HG02884 (cell line): ENCODE measurements around the gene SH2B3.
A peak's percentile ranks its signal among the peaks of the same experiment; 100 is the strongest.
"Not testable (repeated sequence)": the region's sequence is repeated elsewhere in the genome, so short reads cannot be mapped to it uniquely, and the experiment has no call there.

Experiments used
- ATAC-seq: cut with Tn5 transposase; IDR thresholded peaks from one replicate; pipeline ENCODE4 v1.9.1; 2021; ENCODE audit warnings: mild to moderate bottlenecking, moderate library complexity; ENCODE audit not compliant: unreplicated experiment

Gene SH2B3

DNA sequence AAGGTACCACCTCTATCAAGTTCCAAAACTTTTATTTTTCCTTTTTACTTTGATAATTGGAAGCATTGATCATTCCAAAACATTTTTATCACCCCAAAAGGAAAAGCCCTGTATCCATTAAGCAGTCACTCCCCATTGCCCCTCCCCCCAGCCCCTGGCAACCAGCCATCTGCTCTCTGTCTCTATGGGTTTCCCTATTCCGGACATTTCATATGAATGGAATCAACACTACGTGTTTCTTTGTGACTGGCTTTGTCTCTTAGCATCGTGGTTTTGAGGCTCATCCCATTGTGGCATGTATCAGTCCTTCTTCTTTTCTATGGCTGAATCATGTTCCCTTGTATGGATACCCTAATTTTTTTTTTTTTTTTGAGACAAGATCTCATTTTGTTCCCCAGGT lies 18.8 kb upstream of the SH2B3 start:
- no peak for ATAC-seq

- no peak for ATAC-seq
These were observed 17.9 kb upstream of the SH2B3 start for GRCh38 chr12:111387747-111388323.

- ATAC-seq = no peak
These were observed 16.1 kb upstream of the SH2B3 start for GRCh38 chr12:111389635-111390034.

GRCh38 chr12:111390910-111391309 lies 14.8 kb upstream of the SH2B3 start:
- no peak for ATAC-seq

GRCh38 chr12:111393700-111394300 lies 11.9 kb upstream of the SH2B3 start:
- no peak for ATAC-seq

DNA sequence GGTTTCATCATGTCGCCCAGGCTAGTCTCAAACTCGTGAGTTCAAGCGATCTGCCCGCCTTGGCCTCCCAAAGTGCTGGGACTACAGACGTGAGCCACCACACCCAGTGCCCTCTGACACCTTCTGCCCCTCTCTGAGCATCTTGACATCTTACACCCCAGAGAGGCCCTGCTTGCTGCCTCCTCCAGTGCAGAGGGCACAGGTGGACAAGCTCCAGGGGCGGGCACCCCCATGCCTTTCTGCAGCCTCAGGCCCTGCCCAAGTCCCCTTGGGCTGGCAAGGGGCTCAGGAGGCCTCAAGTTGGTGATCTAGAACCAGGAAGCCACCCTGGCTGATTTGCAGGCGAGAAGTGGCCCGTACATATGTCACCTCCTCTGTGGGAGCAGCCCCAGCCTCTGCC lies 11.2 kb upstream of the SH2B3 start:
- no peak for ATAC-seq

DNA sequence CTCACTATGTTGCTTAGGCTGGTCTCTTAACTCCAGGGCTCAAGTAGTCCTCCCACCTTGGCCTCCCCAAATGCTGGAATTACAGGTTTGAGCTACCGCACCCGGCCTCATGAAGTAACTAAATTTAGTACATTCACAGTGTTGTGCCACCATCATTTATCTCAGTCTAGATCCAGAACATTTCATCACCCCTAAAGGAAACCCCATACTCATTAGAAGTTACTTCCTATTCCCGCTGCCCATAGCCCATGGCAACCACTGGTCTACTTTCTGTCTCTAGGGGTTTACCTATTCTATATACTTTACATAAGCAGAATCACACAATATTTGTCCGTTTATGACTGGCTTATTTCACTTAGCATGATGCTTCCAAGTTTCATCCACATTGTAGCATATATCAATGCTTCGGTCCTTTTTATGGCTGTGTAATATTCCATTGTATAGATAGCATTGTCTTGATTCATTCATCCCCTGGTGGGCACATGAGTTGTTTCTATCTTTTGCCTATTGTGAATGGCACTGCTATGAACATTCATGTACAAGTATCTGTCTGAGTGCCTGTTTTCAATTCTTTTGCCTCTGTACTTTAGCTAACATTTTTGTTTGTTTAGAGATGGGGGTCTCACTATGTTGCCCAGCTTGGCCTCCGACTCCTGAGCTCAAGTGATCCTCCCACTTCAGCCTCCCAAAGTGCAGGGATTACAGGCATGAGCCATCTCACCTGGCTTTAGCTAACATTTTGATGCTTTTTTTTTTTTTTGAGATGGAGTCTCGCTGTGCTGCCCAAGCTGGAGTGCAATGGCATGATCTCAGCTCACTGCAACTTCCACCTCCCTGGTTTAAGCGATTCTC lies 10.2 kb upstream of the SH2B3 start:
- ATAC-seq = no peak

DNA sequence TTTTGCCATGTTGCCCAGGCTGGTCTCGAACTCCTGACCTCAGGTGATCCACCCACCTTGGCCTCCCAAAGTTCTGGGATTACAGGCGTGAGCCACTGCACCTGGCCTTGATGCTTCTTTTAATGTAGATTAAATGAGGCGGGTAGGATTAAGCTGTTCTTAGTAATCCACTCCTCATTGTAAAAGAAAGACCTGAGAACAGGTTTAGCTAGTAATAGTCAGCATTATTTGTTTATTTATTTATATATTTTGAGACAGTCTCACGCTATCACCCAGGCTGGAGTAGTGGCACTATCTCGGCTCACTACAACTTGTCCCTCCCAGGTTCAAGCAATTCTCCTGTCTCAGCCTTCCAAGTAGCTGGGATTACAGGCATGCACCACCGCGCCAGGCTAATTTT lies 9.5 kb upstream of the SH2B3 start:
- not testable (repeated sequence) for ATAC-seq

DNA sequence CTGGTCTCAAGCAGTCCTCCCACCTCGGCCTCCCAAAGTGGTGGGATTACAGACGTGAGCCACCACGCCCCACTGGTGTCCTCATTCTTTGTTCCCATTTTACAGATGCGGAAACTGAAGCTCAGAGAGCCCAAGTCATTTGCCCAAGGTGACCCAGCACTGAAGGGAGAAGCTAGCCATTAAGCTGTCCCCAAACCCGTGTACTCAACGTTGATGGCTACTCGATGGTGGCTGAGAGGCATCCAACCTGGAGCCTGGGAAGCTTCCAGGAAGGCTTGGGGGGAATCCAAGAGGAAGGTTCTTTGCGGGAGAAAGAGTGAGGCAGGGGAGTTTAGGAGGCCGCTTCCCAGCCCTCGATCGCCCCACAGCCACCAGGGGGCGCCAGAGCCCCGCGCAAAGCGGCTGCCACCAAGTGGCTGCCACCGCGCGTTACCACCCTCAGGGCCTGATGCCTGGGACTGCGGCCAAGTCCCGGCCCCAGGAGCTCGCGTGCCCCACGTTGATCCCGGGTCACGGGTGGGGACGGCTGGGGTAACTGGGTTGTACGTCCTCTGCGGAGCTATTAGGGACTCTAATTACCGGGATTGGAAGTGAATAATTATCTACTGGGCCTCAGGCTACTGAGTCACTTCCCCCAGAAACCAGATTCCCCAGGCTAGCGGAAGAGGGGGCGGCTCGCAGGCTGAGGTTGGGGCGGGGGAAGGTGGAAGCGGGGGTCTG lies 8.8 kb upstream of the SH2B3 start:
- ATAC-seq = no peak

DNA sequence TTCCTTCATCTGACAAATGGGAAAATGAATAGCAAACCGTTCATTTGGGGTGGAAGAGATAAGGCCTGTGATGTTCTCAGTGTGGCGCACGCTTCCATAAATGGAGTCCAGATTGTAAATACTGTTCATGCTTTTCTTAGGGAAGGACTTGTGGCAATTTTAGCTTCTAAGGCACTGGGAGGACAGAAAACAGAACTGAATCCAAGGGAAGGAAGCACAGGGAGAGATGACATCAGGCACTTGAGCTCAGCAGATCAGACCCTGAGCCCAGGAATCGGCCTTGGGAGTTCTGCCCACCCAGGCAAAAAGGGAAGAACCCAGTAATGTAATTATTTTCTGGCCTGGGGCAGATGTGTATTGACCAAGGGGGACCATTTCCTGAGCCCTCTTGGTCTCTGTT lies 7.2 kb upstream of the SH2B3 start:
- ATAC-seq = no peak

DNA sequence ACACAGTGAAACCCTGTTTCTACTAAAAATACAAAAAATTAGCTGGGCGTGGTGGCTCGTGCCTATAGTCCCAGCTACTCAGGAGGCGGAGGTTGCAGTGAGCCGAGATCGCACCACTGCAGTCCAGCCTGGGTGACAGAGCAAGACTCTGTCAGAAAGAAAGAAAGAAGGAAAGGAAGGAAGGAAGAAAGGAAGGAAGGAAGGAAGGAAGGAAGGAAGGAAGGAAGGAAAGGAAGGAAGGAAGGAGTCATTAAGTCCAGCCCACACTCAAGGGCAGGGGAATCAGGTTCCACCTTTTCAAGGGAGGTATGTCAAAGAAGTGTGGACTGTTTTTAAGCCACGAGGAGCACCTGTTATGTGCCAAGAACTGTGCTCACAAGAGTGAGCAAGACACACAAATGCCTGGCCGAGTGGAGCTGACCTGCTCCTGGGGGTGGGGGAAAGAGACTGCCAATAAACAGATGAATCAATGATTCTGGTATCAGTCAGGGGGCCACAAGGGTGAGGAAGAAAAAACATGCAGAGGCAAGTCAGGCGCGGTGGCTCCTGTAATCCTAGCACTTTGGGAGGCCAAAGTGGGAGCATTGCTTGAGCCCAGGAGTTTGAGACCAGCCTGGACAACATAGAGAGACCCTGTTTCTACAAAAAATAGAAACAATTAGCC lies 5.8 kb upstream of the SH2B3 start:
- ATAC-seq = not testable (repeated sequence)

DNA sequence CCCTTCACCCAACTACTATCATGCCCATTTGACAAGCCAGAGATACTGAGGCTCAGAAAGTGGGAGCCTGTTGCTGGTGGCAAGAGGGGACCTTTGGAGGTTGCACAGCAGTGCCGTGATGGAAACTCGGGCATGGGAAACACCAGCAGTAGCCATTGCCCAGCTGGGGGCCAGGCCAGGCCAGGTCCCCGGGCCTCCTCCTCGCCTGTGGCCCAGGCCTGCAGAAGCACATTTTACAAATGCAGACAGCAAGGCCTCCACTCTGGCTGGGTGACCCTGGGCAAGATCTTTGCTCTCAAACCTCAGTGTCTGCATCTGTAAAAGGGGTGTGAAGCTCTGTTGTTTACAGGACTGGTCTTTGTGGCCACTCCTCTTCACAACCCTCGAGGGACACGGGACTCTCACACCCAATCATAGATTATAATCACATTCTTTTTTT lies 4.5 kb upstream of the SH2B3 start:
- ATAC-seq = no peak

- ATAC-seq = not testable (repeated sequence)
These were observed 3.3 kb upstream of the SH2B3 start for GRCh38 chr12:111402490-111402824.

DNA sequence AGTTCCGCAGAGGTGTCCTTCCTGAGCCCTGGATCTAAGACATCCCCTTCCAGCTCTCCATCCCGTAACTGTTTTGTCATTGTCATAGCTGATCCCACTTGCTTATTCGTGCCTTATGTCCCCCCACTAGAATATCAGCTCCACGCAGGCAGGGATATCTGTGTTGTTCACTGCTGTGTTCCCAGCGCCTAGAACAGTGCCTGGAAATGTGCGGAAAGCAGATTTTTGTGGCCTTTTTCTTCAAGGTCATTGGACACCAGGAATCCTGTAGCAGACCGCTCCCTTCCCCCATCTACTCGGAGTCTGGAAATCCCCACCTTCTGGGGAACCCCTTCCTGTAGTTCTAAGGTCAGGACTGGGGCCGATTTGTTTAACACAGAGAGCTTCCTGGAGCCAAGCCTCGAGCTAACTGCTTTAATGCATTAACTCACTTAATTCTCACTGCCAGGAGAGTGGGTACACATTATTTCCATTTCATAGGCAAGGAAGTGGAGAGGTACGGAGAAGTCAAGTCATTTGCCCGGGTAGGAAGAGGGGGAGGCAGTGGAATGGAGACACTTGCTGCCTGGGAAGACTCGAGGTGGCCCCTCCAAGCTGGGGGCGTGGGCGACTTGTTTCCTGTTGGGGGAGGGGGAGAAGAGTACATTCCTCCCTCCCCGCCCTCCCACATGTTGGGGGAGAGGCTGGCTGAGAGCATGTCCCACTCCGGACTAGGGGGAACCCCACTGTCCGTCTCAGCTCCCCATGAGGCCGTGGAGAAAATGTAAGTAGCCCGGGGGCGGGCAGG lies 1.2 kb upstream of the SH2B3 start:
- ATAC-seq = no peak

DNA sequence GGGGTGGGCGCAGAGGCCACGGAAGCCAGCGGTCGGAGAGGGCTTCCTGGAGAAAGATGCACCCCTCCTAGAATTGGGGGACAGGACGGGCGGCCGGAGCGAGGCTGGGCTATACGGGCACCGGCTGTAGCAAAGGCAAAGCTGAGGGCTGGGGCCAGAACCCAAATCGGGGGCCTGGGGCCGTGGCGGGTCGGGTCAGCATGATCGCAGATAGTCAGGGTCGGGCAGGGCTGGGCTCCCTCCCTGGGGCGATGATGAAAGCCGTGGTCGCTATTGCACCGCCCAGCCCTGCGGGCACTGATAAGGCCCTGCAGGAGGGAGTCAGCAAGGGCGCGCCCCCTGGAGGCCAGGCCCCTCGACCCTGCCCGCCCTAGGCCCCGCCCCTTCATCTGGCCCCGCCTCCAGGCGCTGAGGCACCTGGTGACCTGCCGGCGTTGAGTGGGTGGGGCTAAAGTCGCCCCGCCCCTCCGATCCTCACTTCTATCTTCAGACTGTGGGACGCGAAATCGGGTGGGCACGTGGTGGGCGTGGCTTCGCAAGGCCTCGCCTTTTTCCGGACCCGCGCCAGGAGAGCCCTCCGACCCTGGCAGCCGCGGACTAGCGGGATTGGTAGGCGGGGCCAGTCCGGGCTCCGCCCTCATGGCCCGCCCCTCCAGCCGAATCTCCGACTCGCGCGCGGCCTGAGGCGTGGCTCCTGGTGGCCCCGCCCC lies 419 bp upstream of the SH2B3 start:
- ATAC-seq = peak; percentile 47

DNA sequence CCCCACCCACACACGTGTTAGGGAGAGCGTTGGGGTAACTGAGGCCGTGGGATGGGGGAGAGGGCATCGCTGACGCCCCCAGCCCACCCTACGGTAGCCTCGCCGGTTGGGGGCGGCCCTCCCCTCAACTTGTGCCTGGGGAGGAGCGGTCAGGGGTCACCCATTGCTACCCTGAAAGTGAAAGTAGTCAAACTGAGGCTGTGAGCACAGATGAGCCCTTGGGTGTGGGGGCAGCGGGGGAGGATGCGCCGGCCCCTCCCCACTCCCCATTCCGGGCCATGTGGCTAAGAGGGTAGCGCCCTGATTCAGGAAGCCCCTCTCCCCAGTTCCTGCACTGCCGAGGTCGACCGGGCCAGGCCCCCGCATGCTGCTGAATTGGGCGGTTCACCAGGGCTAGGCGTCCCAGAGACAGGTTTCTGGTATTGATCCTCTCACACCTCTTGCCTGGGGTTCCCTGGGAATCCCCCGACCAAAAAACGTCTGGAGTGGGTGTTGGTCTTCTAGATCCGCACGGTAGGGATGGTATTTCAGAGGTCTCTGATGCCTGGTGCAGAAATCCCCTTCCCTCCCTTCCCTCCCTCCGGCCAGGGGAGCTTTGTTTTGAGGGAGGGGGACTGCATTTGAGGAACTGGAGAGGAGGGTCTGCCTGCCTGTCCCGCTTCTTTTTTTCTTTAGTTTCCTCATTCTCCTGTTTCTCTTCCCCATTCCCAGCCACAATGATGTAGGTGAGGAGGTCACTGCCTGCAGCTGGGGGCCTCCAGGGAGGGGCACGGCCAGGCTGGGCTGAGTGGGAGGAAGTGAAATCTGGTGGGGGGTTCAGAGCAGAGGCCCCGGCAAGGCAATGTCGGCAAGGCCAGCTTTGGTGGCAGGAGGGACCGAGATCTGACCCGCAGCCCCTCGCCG lies 1.0 kb downstream of the SH2B3 start:
- no peak for ATAC-seq

- ATAC-seq = no peak
These were observed 1.8 kb downstream of the SH2B3 start for GRCh38 chr12:111407377-111408115.

- ATAC-seq = no peak
These were observed 2.4 kb downstream of the SH2B3 start for GRCh38 chr12:111408116-111408440.
